SK-N-SH treated with all-trans-retinoic acid at 6 μM for 48 hours (cell line): ENCODE results near the gene MAST4.

Experiments
- ATAC-seq: fragments of 200-7000 bp; cut with Tn5 transposase; 3 replicates; pipeline ENCODE4 v1.9.1; 2020; ENCODE audit warnings: mild to moderate bottlenecking, moderate library complexity
- ARNTL ChIP-seq: fragments of 450-650 bp; formaldehyde crosslinking; IDR thresholded peaks from 2 replicates; pipeline ENCODE4 v1.5.0; 2020; ENCODE audit warnings: low read depth, mild to moderate bottlenecking, moderate library complexity, borderline replicate concordance
- BACH2 ChIP-seq: fragments of 250-450 bp; sonication (Bioruptor Pico); IDR thresholded peaks from 2 replicates; pipeline ENCODE4 v1.9.0; 2021; ENCODE audit warnings: mild to moderate bottlenecking, borderline replicate concordance
- CSDC2 ChIP-seq: fragments of 250-450 bp; sonication (Bioruptor Pico); IDR thresholded peaks from 2 replicates; pipeline ENCODE4 v1.5.0; 2020; ENCODE audit warnings: mild to moderate bottlenecking, moderate library complexity
- ESRRG ChIP-seq: fragments of 250-450 bp; sonication (Bioruptor Pico); IDR thresholded peaks from 2 replicates; pipeline ENCODE4 v1.6.1; 2021; ENCODE audit warnings: mild to moderate bottlenecking
- ISL1 ChIP-seq: fragments of 250-450 bp; sonication (Bioruptor Pico); IDR thresholded peaks from 2 replicates; pipeline ENCODE4 v2.1.2; 2022; ENCODE audit warnings: mild to moderate bottlenecking, moderate library complexity
- OSR1 ChIP-seq: fragments of 250-450 bp; sonication (Bioruptor Pico); IDR thresholded peaks from 2 replicates; pipeline ENCODE4 v1.8.0; 2022; ENCODE audit warnings: moderate library complexity, mild to moderate bottlenecking, inconsistent platforms
- PPARA ChIP-seq: fragments of 250-450 bp; sonication (Bioruptor Pico); IDR thresholded peaks from 2 replicates; pipeline ENCODE4 v1.5.0; 2020; ENCODE audit warnings: mild to moderate bottlenecking, borderline replicate concordance
- RARB ChIP-seq: fragments of 250-450 bp; sonication (Bioruptor Pico); IDR thresholded peaks from 2 replicates; pipeline ENCODE4 v1.8.0; 2021; ENCODE audit warnings: mild to moderate bottlenecking, moderate library complexity
- SNAI2 ChIP-seq: fragments of 250-450 bp; sonication (Bioruptor Pico); IDR thresholded peaks from 2 replicates; pipeline ENCODE4 v1.5.0; 2020; ENCODE audit warnings: mild to moderate bottlenecking, moderate library complexity
- TCF4 ChIP-seq: fragments of 250-450 bp; sonication (Bioruptor Pico); IDR thresholded peaks from 2 replicates; pipeline ENCODE4 v1.8.0; 2021; ENCODE audit warnings: mild to moderate bottlenecking, moderate library complexity, borderline replicate concordance
- TOX ChIP-seq: fragments of 250-450 bp; sonication (Bioruptor Pico); IDR thresholded peaks from 2 replicates; pipeline ENCODE4 v1.8.0; 2021; ENCODE audit warnings: mild to moderate bottlenecking, moderate library complexity, borderline replicate concordance
- ZC3H10 ChIP-seq: fragments of 250-450 bp; sonication (Bioruptor Pico); IDR thresholded peaks from 2 replicates; pipeline ENCODE4 v1.5.1; 2021; ENCODE audit warnings: mild to moderate bottlenecking, moderate library complexity
- ZFP3 ChIP-seq: fragments of 250-450 bp; sonication (Bioruptor Pico); IDR thresholded peaks from 2 replicates; pipeline ENCODE4 v1.5.0; 2020; ENCODE audit warnings: mild to moderate bottlenecking, moderate library complexity
- ZFP30 ChIP-seq: fragments of 450-650 bp; formaldehyde crosslinking; IDR thresholded peaks from 2 replicates; pipeline ENCODE4 v1.5.0; 2022; ENCODE audit warnings: mild to moderate bottlenecking, moderate library complexity
- ZNF565 ChIP-seq: fragments of 450-650 bp; formaldehyde crosslinking; conservative IDR thresholded peaks from 2 replicates; pipeline ENCODE4 v1.5.0; 2020; ENCODE audit warnings: low read depth, mild to moderate bottlenecking, moderate library complexity
- ZNF70 ChIP-seq: fragments of 450-650 bp; formaldehyde crosslinking; IDR thresholded peaks from 2 replicates; pipeline ENCODE4 v1.5.0; 2020; ENCODE audit warnings: mild to moderate bottlenecking, moderate library complexity
- TF ChIP-seq, protein P1 (sequence below): fragments of 250-450 bp; sonication (Bioruptor Pico); IDR thresholded peaks from 2 replicates; pipeline ENCODE4 v1.5.1; 2021; ENCODE audit warnings: mild to moderate bottlenecking, moderate library complexity
- TF ChIP-seq, protein P2 (sequence below): fragments of 250-450 bp; sonication (Bioruptor Pico); IDR thresholded peaks from 2 replicates; pipeline ENCODE4 v1.5.1; 2020; ENCODE audit warnings: low read depth, mild to moderate bottlenecking, moderate library complexity
- TF ChIP-seq, protein P3 (sequence below): fragments of 250-450 bp; sonication (Bioruptor Pico); IDR thresholded peaks from 2 replicates; pipeline ENCODE4 v1.5.0; 2020; ENCODE audit warnings: mild to moderate bottlenecking, moderate library complexity
- TF ChIP-seq, protein P4 (sequence below): fragments of 250-450 bp; sonication (Bioruptor Pico); IDR thresholded peaks from 2 replicates; pipeline ENCODE4 v1.8.0; 2021; ENCODE audit warnings: low read depth, mild to moderate bottlenecking, moderate library complexity, borderline replicate concordance

MAST4 gene

DNA sequence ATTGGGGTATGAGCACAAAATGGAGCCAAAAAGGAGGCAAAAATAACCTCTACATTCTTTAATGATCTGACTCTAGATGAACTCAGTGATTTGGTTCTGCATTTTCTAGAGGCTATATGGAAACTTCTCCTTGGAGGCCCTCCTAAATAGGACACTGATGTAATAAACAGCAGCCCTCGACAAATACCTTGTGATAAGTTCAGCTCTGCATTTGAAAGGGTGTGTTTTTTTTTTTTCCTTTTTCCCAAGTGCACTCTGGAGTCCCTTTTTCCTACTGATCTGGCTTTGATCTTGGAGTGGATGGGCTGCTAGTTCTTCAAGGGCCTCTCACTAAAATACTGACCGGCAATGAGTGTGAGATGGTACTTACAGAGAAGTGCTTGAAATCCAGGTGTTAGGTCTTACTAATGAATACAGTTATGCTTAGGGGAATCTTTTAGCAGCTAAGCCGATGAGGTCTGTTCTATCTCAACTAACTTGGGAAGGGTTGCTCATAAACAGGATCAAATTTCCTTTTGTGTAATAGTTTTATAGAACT, 161.7 kb downstream of the MAST4 start:
- ATAC-seq, result no peak
- TF ChIP-seq ISL1 (CRISPR knock-in tag) (no peak), ZNF565 (CRISPR knock-in tag) (no peak)
- TF ChIP-seq, protein P1, sequence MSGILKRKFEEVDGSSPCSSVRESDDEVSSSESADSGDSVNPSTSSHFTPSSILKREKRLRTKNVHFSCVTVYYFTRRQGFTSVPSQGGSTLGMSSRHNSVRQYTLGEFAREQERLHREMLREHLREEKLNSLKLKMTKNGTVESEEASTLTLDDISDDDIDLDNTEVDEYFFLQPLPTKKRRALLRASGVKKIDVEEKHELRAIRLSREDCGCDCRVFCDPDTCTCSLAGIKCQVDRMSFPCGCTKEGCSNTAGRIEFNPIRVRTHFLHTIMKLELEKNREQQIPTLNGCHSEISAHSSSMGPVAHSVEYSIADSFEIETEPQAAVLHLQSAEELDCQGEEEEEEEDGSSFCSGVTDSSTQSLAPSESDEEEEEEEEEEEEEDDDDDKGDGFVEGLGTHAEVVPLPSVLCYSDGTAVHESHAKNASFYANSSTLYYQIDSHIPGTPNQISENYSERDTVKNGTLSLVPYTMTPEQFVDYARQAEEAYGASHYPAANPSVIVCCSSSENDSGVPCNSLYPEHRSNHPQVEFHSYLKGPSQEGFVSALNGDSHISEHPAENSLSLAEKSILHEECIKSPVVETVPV (CRISPR knock-in tag), result no peak

DNA sequence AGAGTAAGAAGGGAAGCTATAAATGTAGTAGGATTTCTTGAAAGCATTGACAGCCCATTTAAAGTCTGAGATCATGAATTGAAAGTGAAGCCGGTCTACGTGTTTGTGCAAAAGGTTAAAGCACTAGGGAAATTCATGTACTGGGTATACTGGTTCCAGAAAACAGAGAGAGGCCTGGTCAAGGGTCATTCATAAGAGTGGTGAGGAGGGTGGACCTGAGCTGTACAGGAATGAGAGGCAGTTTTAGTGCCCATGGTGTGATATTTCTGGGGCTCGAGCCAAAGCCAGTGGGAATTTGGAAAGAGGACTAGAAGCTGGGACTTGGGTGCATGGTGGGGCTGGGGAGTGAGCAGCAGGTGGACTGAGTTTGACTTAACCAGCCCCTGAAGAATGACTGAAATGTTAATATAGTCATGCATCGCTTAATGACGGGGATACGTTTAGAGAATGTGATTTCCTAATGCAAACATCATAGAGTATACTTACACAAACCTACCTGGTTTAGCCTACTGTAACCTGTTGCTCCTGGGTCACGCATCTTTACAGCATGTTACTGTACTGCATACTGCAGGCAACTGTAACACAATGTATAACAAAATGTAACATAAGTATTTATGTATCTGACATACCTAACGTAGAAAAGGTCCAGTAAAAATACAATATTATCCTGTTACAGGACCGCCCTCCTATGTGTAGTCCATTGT, 173.0 kb downstream of the MAST4 start:
- no peak for TF ChIP-seq ESRRG
- TF ChIP-seq PPARA (CRISPR knock-in tag), result no peak
- TF ChIP-seq ZFP3 (CRISPR knock-in tag), result no peak
- TF ChIP-seq ZC3H10 (CRISPR knock-in tag), result no peak
- TF ChIP-seq, protein P2, sequence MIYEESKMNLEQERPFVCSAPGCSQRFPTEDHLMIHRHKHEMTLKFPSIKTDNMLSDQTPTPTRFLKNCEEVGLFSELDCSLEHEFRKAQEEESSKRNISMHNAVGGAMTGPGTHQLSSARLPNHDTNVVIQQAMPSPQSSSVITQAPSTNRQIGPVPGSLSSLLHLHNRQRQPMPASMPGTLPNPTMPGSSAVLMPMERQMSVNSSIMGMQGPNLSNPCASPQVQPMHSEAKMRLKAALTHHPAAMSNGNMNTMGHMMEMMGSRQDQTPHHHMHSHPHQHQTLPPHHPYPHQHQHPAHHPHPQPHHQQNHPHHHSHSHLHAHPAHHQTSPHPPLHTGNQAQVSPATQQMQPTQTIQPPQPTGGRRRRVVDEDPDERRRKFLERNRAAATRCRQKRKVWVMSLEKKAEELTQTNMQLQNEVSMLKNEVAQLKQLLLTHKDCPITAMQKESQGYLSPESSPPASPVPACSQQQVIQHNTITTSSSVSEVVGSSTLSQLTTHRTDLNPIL (CRISPR knock-in tag), result no peak
- no peak for TF ChIP-seq ISL1 (CRISPR knock-in tag)
- no peak for TF ChIP-seq TCF4
- no peak for TF ChIP-seq ZFP30 (CRISPR knock-in tag)
- TF ChIP-seq ARNTL, result no peak
- ATAC-seq, result no peak

DNA sequence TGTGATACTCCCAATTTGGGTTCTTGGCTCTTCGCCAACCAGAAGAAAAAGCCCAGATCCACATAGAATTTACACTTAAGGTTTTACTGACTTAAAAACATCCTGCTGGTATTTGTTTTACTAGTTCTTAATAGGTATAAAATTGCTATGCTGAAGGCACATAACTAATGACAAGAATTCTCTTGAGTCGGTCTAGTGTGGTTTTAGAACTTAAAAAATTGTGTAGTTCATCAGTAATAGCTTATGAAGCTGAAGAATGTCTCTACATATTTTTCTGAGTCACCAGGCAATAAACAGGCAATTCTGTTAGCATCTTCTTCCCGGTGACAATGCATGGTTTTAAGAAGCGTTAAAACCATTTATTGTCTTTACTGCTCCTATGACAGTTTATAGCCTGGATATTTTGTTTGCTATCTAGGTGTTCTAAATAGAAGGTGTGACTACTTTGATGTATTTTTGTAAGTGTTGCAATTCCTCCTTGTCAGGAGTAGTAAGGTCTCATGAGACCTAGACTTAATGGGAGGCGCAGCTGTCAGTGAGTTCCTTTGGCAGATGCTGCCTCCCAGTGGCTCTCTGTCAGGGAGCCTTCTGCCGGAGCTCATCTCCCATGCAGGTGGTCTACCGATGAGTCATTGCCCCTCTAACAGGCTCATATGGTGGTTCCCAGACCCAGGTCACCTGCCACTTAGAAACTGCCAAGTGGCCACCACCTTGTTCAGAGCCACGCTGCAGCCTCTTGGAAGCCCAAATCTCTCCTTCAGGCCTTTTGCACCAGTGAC, 173.8 kb downstream of the MAST4 start:
- ATAC-seq, result no peak
- TF ChIP-seq TOX (CRISPR knock-in tag), result no peak
- no peak for TF ChIP-seq RARB (CRISPR knock-in tag)
- no peak for TF ChIP-seq OSR1 (CRISPR knock-in tag)
- no peak for TF ChIP-seq ARNTL
- no peak for TF ChIP-seq BACH2 (CRISPR knock-in tag)

DNA sequence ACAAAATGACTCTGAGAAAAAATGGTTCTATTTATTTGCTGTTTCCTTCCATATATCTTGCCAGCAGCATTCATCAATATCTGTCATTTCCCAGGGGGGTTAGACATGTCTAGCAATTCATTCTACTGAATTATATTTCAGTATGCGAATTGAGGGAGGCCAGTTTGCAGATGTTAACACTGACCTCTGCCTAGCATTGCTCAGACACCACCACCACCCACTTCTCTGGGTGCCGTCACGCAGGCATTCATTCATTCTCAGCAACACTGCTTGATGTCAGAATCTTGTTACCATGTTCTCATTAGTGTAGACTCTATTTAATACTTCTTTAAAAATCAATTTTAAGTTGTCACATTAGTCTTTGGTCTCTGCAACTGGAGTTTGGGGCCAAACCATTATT, 181.7 kb downstream of the MAST4 start:
- ATAC-seq, result no peak
- TF ChIP-seq ZNF565 (CRISPR knock-in tag) (no peak), BACH2 (CRISPR knock-in tag) (no peak), ZC3H10 (CRISPR knock-in tag) (no peak)
- TF ChIP-seq, protein P3, sequence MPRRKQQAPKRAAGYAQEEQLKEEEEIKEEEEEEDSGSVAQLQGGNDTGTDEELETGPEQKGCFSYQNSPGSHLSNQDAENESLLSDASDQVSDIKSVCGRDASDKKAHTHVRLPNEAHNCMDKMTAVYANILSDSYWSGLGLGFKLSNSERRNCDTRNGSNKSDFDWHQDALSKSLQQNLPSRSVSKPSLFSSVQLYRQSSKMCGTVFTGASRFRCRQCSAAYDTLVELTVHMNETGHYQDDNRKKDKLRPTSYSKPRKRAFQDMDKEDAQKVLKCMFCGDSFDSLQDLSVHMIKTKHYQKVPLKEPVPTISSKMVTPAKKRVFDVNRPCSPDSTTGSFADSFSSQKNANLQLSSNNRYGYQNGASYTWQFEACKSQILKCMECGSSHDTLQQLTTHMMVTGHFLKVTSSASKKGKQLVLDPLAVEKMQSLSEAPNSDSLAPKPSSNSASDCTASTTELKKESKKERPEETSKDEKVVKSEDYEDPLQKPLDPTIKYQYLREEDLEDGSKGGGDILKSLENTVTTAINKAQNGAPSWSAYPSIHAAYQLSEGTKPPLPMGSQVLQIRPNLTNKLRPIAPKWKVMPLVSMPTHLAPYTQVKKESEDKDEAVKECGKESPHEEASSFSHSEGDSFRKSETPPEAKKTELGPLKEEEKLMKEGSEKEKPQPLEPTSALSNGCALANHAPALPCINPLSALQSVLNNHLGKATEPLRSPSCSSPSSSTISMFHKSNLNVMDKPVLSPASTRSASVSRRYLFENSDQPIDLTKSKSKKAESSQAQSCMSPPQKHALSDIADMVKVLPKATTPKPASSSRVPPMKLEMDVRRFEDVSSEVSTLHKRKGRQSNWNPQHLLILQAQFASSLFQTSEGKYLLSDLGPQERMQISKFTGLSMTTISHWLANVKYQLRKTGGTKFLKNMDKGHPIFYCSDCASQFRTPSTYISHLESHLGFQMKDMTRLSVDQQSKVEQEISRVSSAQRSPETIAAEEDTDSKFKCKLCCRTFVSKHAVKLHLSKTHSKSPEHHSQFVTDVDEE (CRISPR knock-in tag), result no peak

DNA sequence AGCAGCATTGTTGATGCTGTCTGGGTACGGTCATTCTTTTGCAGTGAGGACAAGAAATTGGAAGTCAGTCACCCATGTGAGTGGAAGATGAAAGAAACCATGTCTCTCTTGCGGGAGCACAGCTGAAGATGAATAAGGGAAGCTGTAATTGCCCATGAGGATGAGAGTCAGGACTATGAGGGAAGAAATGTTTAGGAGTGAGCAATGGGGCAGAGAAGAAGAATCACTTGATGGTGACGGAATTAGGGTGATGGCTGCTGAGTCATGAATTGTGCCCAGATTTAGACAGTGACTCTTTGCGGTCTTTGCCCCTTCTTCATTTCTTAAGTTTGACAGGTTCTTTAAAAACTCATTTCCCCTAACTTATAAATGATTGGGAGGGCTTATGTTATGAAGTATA, 183.3 kb downstream of the MAST4 start:
- no peak for ATAC-seq
- TF ChIP-seq CSDC2 (CRISPR knock-in tag) (no peak), RARB (CRISPR knock-in tag) (no peak), ZFP30 (CRISPR knock-in tag) (no peak), BACH2 (CRISPR knock-in tag) (no peak), SNAI2 (CRISPR knock-in tag) (no peak), ZFP3 (CRISPR knock-in tag) (no peak), ZNF565 (CRISPR knock-in tag) (no peak), ZNF70 (CRISPR knock-in tag) (no peak), TCF4 (no peak), ARNTL (no peak), TOX (CRISPR knock-in tag) (no peak), ISL1 (CRISPR knock-in tag) (no peak)
- TF ChIP-seq, protein P2 (CRISPR knock-in tag), result no peak
- TF ChIP-seq, protein P1 (CRISPR knock-in tag), result no peak
- TF ChIP-seq, protein P4, sequence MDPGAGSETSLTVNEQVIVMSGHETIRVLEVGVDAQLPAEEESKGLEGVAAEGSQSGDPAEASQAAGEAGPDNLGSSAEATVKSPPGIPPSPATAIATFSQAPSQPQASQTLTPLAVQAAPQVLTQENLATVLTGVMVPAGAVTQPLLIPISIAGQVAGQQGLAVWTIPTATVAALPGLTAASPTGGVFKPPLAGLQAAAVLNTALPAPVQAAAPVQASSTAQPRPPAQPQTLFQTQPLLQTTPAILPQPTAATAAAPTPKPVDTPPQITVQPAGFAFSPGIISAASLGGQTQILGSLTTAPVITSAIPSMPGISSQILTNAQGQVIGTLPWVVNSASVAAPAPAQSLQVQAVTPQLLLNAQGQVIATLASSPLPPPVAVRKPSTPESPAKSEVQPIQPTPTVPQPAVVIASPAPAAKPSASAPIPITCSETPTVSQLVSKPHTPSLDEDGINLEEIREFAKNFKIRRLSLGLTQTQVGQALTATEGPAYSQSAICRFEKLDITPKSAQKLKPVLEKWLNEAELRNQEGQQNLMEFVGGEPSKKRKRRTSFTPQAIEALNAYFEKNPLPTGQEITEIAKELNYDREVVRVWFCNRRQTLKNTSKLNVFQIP (CRISPR knock-in tag), result no peak
